Uterus (tissue), 4 donors: ENCODE measurements around the gene CCR9. TPM values are rescaled to one million over a fixed set of nuclear protein-coding genes. Genes with fewer than 3 reads are reported as not detected.

Source experiments
- DNase-seq, 2 donors: peaks; one replicate each; pipeline ENCODE4 v3.0.0-alpha.2; 2019 to 2020
- H3K27ac ChIP-seq, 2 donors: fragments of 200-600 bp; sonication (generic); 1 replicate in 1 of 2; 2 replicates in 1 of 2; pipeline ENCODE4 v1.5.1; 2016 to 2018
- H3K27me3 ChIP-seq, 2 donors: fragments of 200-600 bp; sonication (generic); one replicate each; pipeline ENCODE4 v1.5.1; 2018 to 2019; ENCODE audit warnings: control low read depth in 1 of 2
- H3K36me3 ChIP-seq, 2 donors: fragments of 200-600 bp; sonication (generic); one replicate each; pipeline ENCODE4 v1.5.1; 2019; ENCODE audit warnings: control low read depth in 1 of 2
- H3K4me1 ChIP-seq, 2 donors: fragments of 200-600 bp; sonication (generic); one replicate each; pipeline ENCODE4 v1.5.1; 2018 to 2019; ENCODE audit warnings: control low read depth in 1 of 2
- H3K4me3 ChIP-seq, 2 donors: fragments of 200-600 bp; sonication (generic); 1 replicate in 1 of 2; 2 replicates in 1 of 2; pipeline ENCODE4 v1.5.1; 2018 to 2019; ENCODE audit warnings: mild to moderate bottlenecking in 1 of 2
- H3K9me3 ChIP-seq, 2 donors: fragments of 200-600 bp; sonication (generic); one replicate each; pipeline ENCODE4 v1.5.1; 2019; ENCODE audit warnings: control low read depth in 1 of 2
- CTCF ChIP-seq, 4 experiments: fragments of 200-600 bp in 2 of 4; fragments of 450-650 bp in 2 of 4; sonication (generic) in 2 of 4; IDR thresholded peaks; one replicate each; pipeline ENCODE4 v1.5.1; 2016 to 2019; ENCODE audit warnings: antibody characterized with exemption in 4 of 4, mild to moderate bottlenecking in 2 of 4, moderate library complexity in 1 of 4
- POLR2A ChIP-seq, 2 donors: fragments of 450-650 bp; IDR thresholded peaks; one replicate each; pipeline ENCODE4 v1.6.1; 2016; ENCODE audit warnings: antibody characterized with exemption in 2 of 2, mild to moderate bottlenecking in 1 of 2, moderate library complexity in 1 of 2
- intact Hi-C: fragments of 100-400 bp; cut with DNase I; formaldehyde crosslinking; loops from one replicate; pipeline ENCODE4 v1.15.1; 2023; ENCODE audit warnings: low total_unique reads
- total RNA-seq, 4 donors: library from RNA; depleted of rRNA in 3 of 4; stranded (reverse); fragments of >200 nt in 3 of 4; gene quantifications; one replicate each; pipeline versions ENCODE4 v1.1.0 to v1.2.4, GENCODE V29; 2014 to 2023
- donor health status: DM: yes; HTN: yes; CAD: no.

The CCR9 gene
- total RNA-seq = under 1 TPM in 1 of 4 donors, not detected in 3; 0.14 TPM

- Histone ChIP-seq H3K4me1 (no peaks in the 10 kb centered on the region), H3K36me3 (no peaks in the 10 kb centered on the region), H3K4me3 (no peak within 1 kb of the TSS), H3K27ac (no peak within 1 kb of the TSS), H3K9me3 (no peaks in the 10 kb centered on the region), H3K27me3 (no peaks in the 10 kb centered on the region)
- intact Hi-C loops = no loop called here
- TF ChIP-seq POLR2A (IDR thresholded peaks at IDR 0.05) = no peak
- TF ChIP-seq CTCF (IDR thresholded peaks at IDR 0.05) = no peak
- no peak for DNase-seq
These were observed at the start of gene CCR9 for GRCh38 chr3:45885979-45886705. Gene CCR9, plus strand, starts transcription at chr3:45886543. Its CDS starts 8,391 bp downstream, at chr3:45894934.

- no peak overlapping the region for H3K27ac ChIP-seq
- intact Hi-C loops = no loop called here
These were observed 47.9 kb upstream of the CCR9 start for GRCh38 chr3:45838466-45838865.

GRCh38 chr3:45841420-45841756, 45.0 kb upstream of the CCR9 start:
- peak overlapping the region; percentile 85 to 92 for H3K4me3 ChIP-seq
- H3K27me3 ChIP-seq = no peaks in the 10 kb centered on the region
- TF ChIP-seq CTCF (IDR thresholded peaks at IDR 0.05) (no peak), POLR2A (IDR thresholded peaks at IDR 0.05) (no peak)
- intact Hi-C loops = loop anchor here (10.0 kb wide), 1 partner anchor 93 kb away; no protein-coding TSS in a partner anchor
- no peaks in the 10 kb centered on the region for H3K36me3 ChIP-seq
- no peaks in the 10 kb centered on the region for H3K4me1 ChIP-seq
- H3K27ac ChIP-seq = peak overlapping the region; percentile 47 to 50
- DNase-seq = no peak
- no peaks in the 10 kb centered on the region for H3K9me3 ChIP-seq

More at GRCh38 chr3:45838466-45838865, 47.9 kb upstream of the CCR9 start:
- Histone ChIP-seq H3K36me3 (no peaks in the 10 kb centered on the region), H3K9me3 (no peaks in the 10 kb centered on the region), H3K27me3 (no peaks in the 10 kb centered on the region), H3K4me1 (no peaks in the 10 kb centered on the region), H3K4me3 (no peak overlapping the region)
- TF ChIP-seq CTCF (IDR thresholded peaks at IDR 0.05) = no peak
- no peak for TF ChIP-seq POLR2A (IDR thresholded peaks at IDR 0.05)
- no peak for DNase-seq

GRCh38 chr3:45841757-45842491, 44.4 kb upstream of the CCR9 start, which contains the start of gene LZTFL1:
Gene LZTFL1, minus strand, starts transcription at chr3:45842119. Its CDS starts 128 bp downstream, at chr3:45841991.
- intact Hi-C loops = loop anchor here (10.0 kb wide), 1 partner anchor 93 kb away; no protein-coding TSS in a partner anchor
- no peaks in the 10 kb centered on the region for H3K9me3 ChIP-seq
- no peaks in the 10 kb centered on the region for H3K4me1 ChIP-seq
- no peaks in the 10 kb centered on the region for H3K27me3 ChIP-seq
- H3K36me3 ChIP-seq = no peaks in the 10 kb centered on the region
- peak; percentile 92 to 94 for DNase-seq
- peak in 1 of 2 donors; percentile 38 for TF ChIP-seq POLR2A (IDR thresholded peaks at IDR 0.05)
- TF ChIP-seq CTCF (IDR thresholded peaks at IDR 0.05) = peak in 1 of 4 experiments; percentile 31
- peak within 1 kb of the TSS; percentile 47 to 50 for H3K27ac ChIP-seq
- peak within 1 kb of the TSS; percentile 85 to 92 for H3K4me3 ChIP-seq
